Fibroblast of the aortic adventitia (primary cell): ENCODE measurements around the gene CDCA3. TPM values are rescaled to one million over a fixed set of nuclear protein-coding genes. Genes with fewer than 3 reads are reported as not detected.

ENCODE experiments used
- DNase-seq: peaks from one replicate; pipeline ENCODE4 v3.0.0-alpha.2; 2010; ENCODE audit warnings: low read depth
- H3K4me3 ChIP-seq: 2 replicates; pipeline ENCODE4 v1.5.1; 2011; ENCODE audit warnings: low read depth, mild to moderate bottlenecking, control low read depth, low read length, moderate library complexity
- total RNA-seq: library from RNA; depleted of rRNA; stranded (reverse); fragments of >200 nt; gene quantifications from 2 replicates; pipeline ENCODE4 v1.2.3, GENCODE V29; 2012; ENCODE audit warnings: low replicate concordance
- TF ChIP-seq, protein P1 (sequence below): IDR thresholded peaks from 2 replicates; pipeline ENCODE4 v1.5.1; 2011; ENCODE audit warnings: mild to moderate bottlenecking, low read length, control low read depth, inconsistent platforms; ENCODE audit not compliant: insufficient read depth

Gene CDCA3
- total RNA-seq, 1 donor: 23.5 TPM

GRCh38 chr12:6830286-6830890, 20.7 kb downstream of the CDCA3 start:
- DNase-seq: no peak
- TF ChIP-seq, protein P1, sequence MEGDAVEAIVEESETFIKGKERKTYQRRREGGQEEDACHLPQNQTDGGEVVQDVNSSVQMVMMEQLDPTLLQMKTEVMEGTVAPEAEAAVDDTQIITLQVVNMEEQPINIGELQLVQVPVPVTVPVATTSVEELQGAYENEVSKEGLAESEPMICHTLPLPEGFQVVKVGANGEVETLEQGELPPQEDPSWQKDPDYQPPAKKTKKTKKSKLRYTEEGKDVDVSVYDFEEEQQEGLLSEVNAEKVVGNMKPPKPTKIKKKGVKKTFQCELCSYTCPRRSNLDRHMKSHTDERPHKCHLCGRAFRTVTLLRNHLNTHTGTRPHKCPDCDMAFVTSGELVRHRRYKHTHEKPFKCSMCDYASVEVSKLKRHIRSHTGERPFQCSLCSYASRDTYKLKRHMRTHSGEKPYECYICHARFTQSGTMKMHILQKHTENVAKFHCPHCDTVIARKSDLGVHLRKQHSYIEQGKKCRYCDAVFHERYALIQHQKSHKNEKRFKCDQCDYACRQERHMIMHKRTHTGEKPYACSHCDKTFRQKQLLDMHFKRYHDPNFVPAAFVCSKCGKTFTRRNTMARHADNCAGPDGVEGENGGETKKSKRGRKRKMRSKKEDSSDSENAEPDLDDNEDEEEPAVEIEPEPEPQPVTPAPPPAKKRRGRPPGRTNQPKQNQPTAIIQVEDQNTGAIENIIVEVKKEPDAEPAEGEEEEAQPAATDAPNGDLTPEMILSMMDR: no peak
- peak overlapping the region; percentile 85 for H3K4me3 ChIP-seq

- TF ChIP-seq, protein P1: peak; percentile 37
- DNase-seq: no peak
- peak overlapping the region; percentile 85 for H3K4me3 ChIP-seq
Measured at GRCh38 chr12:6829536-6830220, 21.4 kb downstream of the CDCA3 start.

- TF ChIP-seq, protein P1: no peak
- peak overlapping the region; percentile 85 for H3K4me3 ChIP-seq
- DNase-seq: peak; percentile 51
Measured at GRCh38 chr12:6828781-6829535, 22.1 kb downstream of the CDCA3 start.

- TF ChIP-seq, protein P1: no peak
- DNase-seq: peak; percentile 50
- H3K4me3 ChIP-seq: peak within 1 kb of the TSS; percentile 85
Measured at GRCh38 chr12:6827982-6828780, 22.9 kb downstream of the CDCA3 start, which contains the start of gene P3H3. TSS of gene P3H3 (plus strand) at chr12:6828407. CDS start at chr12:6828441, 34 bp downstream.

DNA sequence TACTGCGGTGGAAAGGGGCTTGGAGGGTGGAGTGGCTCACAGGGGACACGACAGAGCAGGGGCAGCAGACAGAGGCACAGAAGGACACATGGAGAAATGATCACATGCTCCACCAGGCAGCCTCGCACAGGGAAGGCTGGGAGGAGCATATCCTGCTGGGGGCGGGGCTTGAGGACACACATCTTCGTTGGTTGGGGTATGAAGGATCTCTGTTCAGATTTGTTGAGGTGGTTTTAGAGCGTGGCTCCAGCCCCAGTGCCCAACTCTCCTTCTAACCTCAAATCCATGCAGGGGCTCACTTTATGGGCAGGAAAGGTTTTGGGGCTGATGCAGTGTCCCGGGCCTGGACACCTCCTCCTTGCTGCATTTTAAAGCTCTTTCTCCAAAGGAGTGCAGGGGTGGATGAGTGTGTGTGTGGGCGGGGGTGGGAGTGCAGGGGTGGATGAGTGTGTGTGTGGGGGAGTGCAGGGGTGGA, 23.6 kb downstream of the CDCA3 start:
- TF ChIP-seq, protein P1: no peak
- H3K4me3 ChIP-seq: peak overlapping the region; percentile 48
- peak; percentile 73 for DNase-seq
